ENCODE results near the gene SZT2.

SZT2 gene

DNA sequence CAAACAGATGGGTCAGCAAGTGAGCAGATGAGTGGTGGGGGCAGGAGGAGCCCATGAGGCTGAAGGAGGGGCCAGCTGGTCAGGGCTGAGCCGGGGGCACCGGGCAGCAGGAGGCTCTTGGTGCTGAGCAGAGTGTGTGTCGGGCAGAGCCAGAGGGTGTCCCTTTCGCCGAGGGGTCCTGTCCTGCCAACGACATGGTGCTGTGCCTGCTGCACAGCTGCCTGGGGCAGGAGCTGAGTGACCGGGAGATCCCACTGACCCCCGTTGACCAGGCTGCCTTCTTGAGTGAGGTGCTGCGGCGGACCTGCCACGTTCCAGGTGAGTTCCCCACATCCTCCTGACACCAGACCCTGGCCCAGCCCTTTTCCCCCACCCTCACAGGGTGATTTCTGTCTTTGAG is 36.5 kb downstream of the SZT2 start:
- no peak for DNase-seq

DNA sequence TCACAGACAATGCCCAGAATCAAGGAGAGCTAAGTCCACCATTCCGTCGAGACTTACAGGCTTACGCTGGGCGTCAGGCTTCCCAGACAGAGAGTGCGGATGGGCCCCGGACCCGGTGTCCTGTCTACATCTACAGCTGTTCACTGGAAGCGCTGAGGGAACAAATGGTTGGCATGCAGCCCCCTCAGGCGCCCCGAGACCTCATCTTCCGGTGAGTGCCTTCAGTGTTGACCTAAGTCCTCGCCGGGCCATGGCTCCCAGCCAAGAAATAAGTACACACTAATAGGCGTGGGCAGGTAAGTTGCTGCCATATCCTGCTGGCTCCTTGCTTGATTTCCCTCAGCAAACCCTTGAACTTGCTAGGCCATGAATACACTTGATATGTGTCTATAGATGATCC is 37.8 kb downstream of the SZT2 start:
- no peak for DNase-seq

GRCh38 chr1:43427941-43428340 is 38.2 kb downstream of the SZT2 start:
- no peak for DNase-seq

- DNase-seq: no peak
These were observed 41.1 kb downstream of the SZT2 start for GRCh38 chr1:43430831-43431230.

DNA sequence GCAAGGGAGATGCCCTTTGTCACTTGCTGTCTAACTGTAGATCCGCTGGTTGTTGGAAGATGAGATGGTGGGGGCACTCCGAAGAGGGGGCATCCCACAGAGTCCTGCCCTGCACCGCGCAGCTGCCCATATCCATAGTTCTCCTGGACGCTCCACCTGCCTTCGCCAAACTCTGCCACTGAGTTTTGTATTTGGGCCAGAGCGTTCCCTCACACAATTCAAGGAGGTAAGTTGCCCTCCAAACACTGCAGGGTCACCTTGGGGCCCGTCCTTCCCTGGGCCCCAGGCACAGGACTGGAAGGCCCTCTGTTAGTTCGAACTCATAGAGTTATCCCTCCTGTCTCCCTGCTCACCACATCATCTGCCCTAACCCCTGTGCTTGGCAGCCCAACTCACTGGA is 42.0 kb downstream of the SZT2 start:
- no peak for DNase-seq

- DNase-seq: no peak
These were observed 42.6 kb downstream of the SZT2 start for GRCh38 chr1:43432171-43432860.

DNA sequence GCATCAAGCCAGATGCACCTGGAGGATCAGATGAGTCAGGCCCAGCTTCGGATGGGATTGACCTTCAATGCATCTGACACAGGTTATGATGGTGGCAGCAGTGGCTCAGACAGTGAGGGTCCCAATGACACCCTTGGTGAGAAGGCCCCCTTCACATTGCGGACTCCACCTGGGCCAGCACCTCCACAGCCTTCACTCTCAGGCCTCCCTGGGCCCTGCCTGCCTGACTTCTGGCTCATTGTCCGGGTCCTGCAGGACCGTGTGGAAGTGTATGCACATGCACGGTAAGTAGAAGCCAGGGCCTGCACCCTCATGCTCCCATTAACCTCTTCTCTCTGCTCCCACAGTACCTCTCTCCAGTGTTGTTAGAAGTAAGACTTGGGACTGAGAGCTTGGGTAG is 43.2 kb downstream of the SZT2 start:
- DNase-seq: no peak

DNA sequence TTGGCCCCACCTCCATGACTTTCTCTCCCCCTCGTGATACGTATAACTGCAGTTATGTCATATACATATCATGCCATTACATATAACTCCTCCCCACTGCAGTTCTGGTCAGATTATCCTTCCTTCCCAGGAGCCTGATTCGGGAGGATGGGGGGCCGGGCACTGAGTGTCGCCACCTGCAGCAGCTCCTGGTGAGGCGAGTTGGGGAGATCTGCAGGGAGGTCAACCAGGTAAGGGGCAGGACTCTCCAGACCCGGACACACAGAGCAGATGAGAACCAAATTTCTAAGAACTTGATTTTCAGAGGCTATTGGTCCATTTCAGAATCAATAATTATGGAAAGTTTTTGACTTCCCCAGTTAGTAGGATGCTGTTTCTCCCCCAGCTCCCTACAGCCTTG is 44.6 kb downstream of the SZT2 start:
- DNase-seq: no peak

DNA sequence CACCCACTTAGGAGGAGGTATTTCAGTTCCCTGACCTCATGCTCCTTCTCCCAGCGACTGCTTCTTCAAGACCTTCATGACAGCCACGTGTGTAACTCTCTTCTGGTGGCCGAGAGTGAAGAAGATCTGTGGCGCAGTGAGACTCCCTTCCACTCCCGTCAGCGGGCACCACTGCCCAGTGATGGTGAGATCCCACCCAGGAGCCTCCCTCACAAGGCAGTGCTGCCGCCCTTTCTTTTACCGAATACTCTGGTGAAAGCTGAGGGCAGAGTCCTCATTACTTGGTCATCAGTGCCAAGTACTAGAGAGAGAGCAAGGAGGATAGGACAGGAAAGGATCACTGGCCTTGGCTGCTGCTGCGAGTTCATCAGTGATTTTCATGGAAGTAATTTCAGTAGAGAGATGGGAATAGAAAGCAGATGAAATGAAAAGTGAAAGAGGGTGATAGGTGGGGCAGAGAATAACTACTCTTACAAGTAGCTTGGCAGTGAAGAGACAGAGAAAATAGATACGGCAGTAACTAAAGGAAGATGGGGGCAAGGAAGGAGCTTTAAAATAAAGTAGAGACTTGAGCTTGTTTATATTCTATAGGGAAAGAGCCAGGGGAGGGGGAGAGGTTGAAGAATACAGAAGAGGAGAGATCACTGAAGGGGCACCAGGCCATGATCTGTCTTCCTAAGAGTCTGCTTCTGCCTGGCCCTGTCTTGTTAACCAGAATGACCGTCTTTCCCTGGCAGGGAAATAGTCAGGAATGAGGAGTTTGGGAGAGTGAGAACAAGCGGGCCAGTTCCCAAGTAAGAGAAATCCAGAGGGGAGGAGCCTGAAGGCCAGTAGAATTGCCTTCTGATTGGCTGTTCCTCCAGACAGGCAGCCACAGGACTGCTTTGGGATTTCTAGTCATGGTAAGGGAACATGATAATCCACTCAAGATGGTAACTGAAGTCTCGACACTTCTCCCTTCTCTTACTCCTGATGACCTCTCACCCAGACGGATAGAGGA is 45.7 kb downstream of the SZT2 start:
- DNase-seq: no peak

- no peak for DNase-seq
These were observed 46.7 kb downstream of the SZT2 start for GRCh38 chr1:43436371-43436770.

- no peak for DNase-seq
These were observed 47.6 kb downstream of the SZT2 start for GRCh38 chr1:43437031-43437973.

DNA sequence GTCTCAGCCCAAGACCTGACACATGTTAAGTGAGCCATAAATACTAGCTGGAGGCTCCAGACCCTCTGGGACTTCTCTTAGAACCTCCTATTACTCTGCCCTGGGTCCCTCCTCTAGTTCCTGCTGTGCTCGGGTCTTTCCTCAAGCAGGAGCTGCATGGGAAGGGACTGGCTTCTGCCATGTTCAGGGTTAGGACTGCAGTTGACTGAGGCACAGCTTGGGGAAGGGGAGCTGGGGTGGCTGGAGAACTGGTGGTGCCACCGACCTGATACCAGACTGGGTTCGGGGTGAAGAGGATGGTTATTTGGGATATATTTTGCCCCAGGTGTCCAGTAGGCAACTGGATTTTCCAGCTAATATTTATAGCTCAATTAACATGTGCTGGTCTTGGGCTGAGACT is 48.3 kb downstream of the SZT2 start:
- DNase-seq: no peak

DNA sequence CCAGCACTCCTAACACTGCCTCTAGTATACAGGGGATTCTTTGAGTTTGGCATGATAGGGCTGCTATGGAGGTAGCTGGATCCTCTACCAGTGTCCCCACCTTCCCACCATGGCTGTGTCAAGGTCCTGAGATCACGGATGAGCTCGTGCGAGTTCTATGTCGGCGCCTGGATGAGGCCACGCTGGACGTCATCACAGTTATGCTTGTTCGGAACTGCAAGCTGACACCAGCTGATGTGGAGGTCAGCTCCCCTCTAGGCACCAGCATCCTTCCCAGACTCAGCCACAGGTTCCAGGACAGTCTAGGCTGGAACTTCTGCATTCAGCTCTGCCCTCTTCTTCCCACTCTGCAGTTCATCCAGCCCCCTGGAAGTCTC is 48.9 kb downstream of the SZT2 start:
- DNase-seq: no peak

DNA sequence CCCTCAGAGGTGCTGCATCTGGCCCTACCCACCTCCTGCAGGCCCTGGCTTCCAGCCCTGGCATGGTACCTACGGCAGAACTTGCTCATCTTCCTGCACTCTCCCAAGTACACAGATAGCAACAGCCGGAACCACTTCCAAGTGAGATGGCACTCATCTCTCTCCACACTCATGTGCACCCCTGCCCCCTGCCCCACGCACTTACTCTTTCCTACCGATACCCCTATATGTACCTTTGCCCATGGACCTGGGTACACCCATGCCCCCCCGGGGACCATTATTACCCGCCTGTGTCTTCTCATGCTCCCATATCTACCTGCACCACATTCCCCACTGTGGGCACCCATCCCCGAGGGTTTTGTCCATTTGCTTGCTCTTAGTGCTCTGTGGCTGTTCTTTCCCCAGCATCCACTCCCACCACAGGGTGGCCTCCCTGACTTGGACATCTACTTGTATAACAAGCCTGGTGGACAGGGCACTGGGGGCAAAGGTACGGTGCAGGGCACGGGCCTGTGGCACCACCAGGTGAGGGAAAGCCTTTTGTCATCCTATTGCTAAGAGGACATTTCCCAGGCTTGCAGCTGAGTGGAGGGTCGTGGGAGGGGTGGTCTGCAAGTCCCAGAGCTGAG is 49.4 kb downstream of the SZT2 start:
- no peak for DNase-seq

GRCh38 chr1:43439781-43440180 is 50.1 kb downstream of the SZT2 start:
- DNase-seq: no peak

DNA sequence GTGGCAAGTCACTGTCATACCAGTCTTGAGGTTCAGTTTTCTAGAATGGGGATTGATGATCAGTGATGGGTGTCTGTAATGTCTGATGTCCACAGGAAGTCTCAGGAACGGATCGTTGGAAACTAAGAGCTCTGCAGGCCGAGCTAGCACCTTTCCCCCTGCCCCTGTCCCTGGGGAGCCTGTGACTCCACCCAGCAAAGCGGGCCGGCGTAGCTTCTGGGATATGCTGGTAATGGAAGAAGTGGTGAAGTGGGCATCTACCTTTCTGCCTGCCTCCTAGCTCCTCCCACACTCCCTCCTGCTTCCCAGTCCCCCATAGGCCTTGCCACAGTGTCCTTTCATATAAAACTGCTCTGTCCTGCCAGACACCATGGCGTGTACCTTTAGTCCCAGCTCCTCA is 50.7 kb downstream of the SZT2 start:
- no peak for DNase-seq

GRCh38 chr1:43441166-43441893 is 51.6 kb downstream of the SZT2 start:
- DNase-seq: no peak

- no peak for DNase-seq
These were observed 52.4 kb downstream of the SZT2 start for GRCh38 chr1:43441894-43442637.

DNA sequence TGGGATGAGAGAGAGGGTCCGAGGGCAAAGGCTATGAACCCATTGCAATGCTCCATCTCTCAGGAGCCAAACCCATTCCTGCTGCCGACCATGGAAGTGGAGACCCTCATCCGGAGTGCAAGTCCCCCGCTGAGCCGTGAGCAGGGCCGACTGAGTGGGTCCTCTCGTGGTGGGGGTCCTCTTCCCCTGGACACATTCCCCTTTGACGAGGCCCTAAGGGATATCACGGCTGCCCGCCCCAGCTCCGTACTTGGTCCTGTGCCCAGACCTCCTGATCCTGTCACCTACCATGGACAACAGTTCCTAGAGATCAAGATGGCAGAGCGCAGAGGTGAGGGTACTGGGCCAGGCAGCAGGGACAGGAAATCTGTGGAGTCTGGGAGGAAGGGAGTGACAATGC is 53.1 kb downstream of the SZT2 start:
- no peak for DNase-seq

DNA sequence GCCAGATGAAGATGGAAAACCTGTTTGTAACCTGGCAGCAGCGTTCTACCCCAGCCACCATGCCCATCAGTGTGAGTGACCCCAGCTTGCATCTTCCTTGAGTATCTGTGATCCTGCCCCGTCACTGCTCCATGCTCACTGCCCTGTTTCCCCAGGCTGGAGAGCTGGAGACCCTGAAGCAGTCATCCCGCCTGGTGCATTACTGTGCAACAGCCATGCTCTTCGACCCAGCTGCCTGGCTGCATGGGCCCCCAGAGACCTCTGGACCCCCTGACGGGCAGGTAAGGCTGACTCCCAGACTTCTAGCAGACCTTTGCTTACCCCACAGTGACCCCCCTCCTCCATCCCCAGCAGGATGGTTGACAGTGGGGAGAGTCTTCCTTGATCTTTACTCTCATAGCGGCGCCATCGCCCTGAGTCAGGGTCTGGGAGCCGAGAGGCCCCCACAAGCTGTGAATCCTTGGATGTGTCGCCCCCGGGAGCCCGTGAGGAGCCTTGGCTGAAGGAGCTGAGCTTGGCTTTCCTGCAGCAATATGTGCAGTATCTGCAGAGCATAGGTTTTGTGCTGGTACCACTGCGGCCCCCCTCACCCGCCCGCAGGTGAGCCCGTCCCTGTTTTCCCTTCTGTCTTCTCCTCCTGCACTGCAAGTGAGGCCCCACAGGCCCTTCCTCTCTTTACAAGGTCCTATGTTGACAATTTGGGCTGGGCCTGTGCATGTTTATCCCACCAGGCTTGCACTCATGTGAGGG is 53.7 kb downstream of the SZT2 start:
- no peak for DNase-seq
